Large intestine (tissue), 3 donors: ENCODE results near the gene CDH24. TPM values are rescaled to one million over a fixed set of nuclear protein-coding genes. Genes with fewer than 3 reads are reported as not detected.

Experiments used
- DNase-seq, 2 donors: peaks; one replicate each; pipeline versions ENCODE4 v3.0.0 to v3.0.0-alpha.2; 2013
- H3K27ac ChIP-seq: one replicate; pipeline ENCODE4 v1.5.1; 2013; ENCODE audit warnings: low read length
- H3K27me3 ChIP-seq: 2 replicates; pipeline ENCODE4 v1.6.1; 2013; ENCODE audit warnings: low read length; ENCODE audit not compliant: control insufficient read depth, insufficient read depth
- H3K36me3 ChIP-seq: 2 replicates; pipeline ENCODE4 v1.6.1; 2013; ENCODE audit warnings: low read length; ENCODE audit not compliant: control insufficient read depth, insufficient read depth
- H3K4me1 ChIP-seq: one replicate; pipeline ENCODE4 v1.6.1; 2013; ENCODE audit warnings: low read length; ENCODE audit not compliant: control insufficient read depth, insufficient read depth
- H3K4me3 ChIP-seq: one replicate; pipeline ENCODE4 v1.5.1; 2013; ENCODE audit warnings: low read length
- H3K9me3 ChIP-seq: one replicate; pipeline ENCODE4 v1.6.1; 2013; ENCODE audit warnings: mild to moderate bottlenecking, low read depth, low read length, moderate library complexity; ENCODE audit not compliant: control insufficient read depth
- WGBS: methylation state at CpG from one replicate; pipeline ENCODE4 v1.1.5; 2013; ENCODE audit warnings: low lambda C conversion rate; ENCODE audit not compliant: insufficient coverage; 5-methylcytosine and 5-hydroxymethylcytosine counted together
- polyA plus RNA-seq: library from polyadenylated mRNA; unstranded; fragments of 120-200 nt; gene quantifications from one replicate; pipeline ENCODE4 v1.2.1, GENCODE V29; 2013

Gene CDH24
- polyA plus RNA-seq, 1 donor: 10.5 TPM

GRCh38 chr14:23052671-23053070, 4.6 kb downstream of the CDH24 start:
- Histone ChIP-seq H3K4me1 (peaks cover 13% of the 10 kb centered on the region), H3K36me3 (peaks cover 2% of the 10 kb centered on the region), H3K4me3 (no peak overlapping the region), H3K9me3 (peaks cover 3% of the 10 kb centered on the region), H3K27me3 (no peaks in the 10 kb centered on the region), H3K27ac (no peak overlapping the region)
- no CpG with 5 or more reads among the region's 3 CpGs for whole genome bisulfite sequencing
- no peak for DNase-seq

GRCh38 chr14:23052182-23052623, 5.1 kb downstream of the CDH24 start:
- DNase-seq: no peak
- Histone ChIP-seq H3K27ac (no peak overlapping the region), H3K27me3 (no peaks in the 10 kb centered on the region), H3K9me3 (peaks cover 3% of the 10 kb centered on the region), H3K4me3 (no peak overlapping the region), H3K4me1 (peaks cover 13% of the 10 kb centered on the region), H3K36me3 (peaks cover 2% of the 10 kb centered on the region)
- no CpG with 5 or more reads among the region's 14 CpGs for WGBS

- Histone ChIP-seq H3K27me3 (no peaks in the 10 kb centered on the region), H3K9me3 (peaks cover 3% of the 10 kb centered on the region), H3K4me1 (peaks cover 5% of the 10 kb centered on the region), H3K27ac (no peak overlapping the region), H3K4me3 (no peak overlapping the region), H3K36me3 (peaks cover 2% of the 10 kb centered on the region)
- no CpG with 5 or more reads among the region's 5 CpGs for WGBS
- DNase-seq: no peak
Observed at GRCh38 chr14:23051141-23052057, 5.9 kb downstream of the CDH24 start.

GRCh38 chr14:23049011-23049410, 8.3 kb downstream of the CDH24 start:
- Histone ChIP-seq H3K4me3 (no peak overlapping the region), H3K9me3 (peaks cover 3% of the 10 kb centered on the region), H3K4me1 (no peaks in the 10 kb centered on the region), H3K27ac (no peak overlapping the region), H3K27me3 (no peaks in the 10 kb centered on the region), H3K36me3 (peaks cover 2% of the 10 kb centered on the region)
- no peak for DNase-seq
- no CpG with 5 or more reads among the region's 9 CpGs for WGBS

GRCh38 chr14:23047751-23048693, 9.3 kb downstream of the CDH24 start:
- Histone ChIP-seq H3K27me3 (no peaks in the 10 kb centered on the region), H3K4me3 (no peak overlapping the region), H3K27ac (no peak overlapping the region), H3K4me1 (no peaks in the 10 kb centered on the region), H3K9me3 (peaks cover 3% of the 10 kb centered on the region), H3K36me3 (no peaks in the 10 kb centered on the region)
- WGBS: no CpG with 5 or more reads among the region's 85 CpGs
- no peak for DNase-seq

GRCh38 chr14:23047034-23047634, 10.2 kb downstream of the CDH24 start:
- H3K4me1 ChIP-seq: no peaks in the 10 kb centered on the region
- H3K9me3 ChIP-seq: peaks cover 3% of the 10 kb centered on the region
- H3K27me3 ChIP-seq: no peaks in the 10 kb centered on the region
- no peak for DNase-seq
- H3K4me3 ChIP-seq: no peak overlapping the region
- H3K27ac ChIP-seq: no peak overlapping the region
- no CpG with 5 or more reads among the region's 6 CpGs for WGBS
- no peaks in the 10 kb centered on the region for H3K36me3 ChIP-seq

GRCh38 chr14:23045419-23046357, 11.6 kb downstream of the CDH24 start:
- Histone ChIP-seq H3K4me3 (no peak overlapping the region), H3K4me1 (no peaks in the 10 kb centered on the region), H3K27ac (no peak overlapping the region), H3K36me3 (no peaks in the 10 kb centered on the region), H3K27me3 (no peaks in the 10 kb centered on the region), H3K9me3 (peaks cover 3% of the 10 kb centered on the region)
- DNase-seq: no peak
- WGBS: no CpG with 5 or more reads among the region's 13 CpGs

GRCh38 chr14:23044840-23045239, 12.5 kb downstream of the CDH24 start:
- no peaks in the 10 kb centered on the region for H3K36me3 ChIP-seq
- no peak for DNase-seq
- peaks cover 3% of the 10 kb centered on the region for H3K9me3 ChIP-seq
- no peaks in the 10 kb centered on the region for H3K27me3 ChIP-seq
- no peak overlapping the region for H3K4me3 ChIP-seq
- no CpG with 5 or more reads among the region's 8 CpGs for WGBS
- no peak overlapping the region for H3K27ac ChIP-seq
- H3K4me1 ChIP-seq: no peaks in the 10 kb centered on the region

- WGBS: no CpG with 5 or more reads among the region's 3 CpGs
Observed at GRCh38 chr14:23043754-23044153, 13.6 kb downstream of the CDH24 start.

More at GRCh38 chr14:23043754-23044153, 13.6 kb downstream of the CDH24 start:
- Histone ChIP-seq H3K4me1 (no peaks in the 10 kb centered on the region), H3K27me3 (no peaks in the 10 kb centered on the region), H3K4me3 (no peak overlapping the region), H3K27ac (no peak overlapping the region), H3K9me3 (peaks cover 3% of the 10 kb centered on the region), H3K36me3 (no peaks in the 10 kb centered on the region)
- no peak for DNase-seq
